DMS153 treated with DMSO at 0.1 percent for 48 hours (cell line): ENCODE results near the gene TTC12.
"Not testable (repeated sequence)": the region's sequence is repeated elsewhere in the genome, so short reads cannot be mapped to it uniquely, and the experiment has no call there.

Source experiments
- DNase-seq: peaks from one replicate; lab custom pipeline; 2025; ENCODE audit not compliant: unreplicated experiment; lab: John Stamatoyannopoulos, UW

The TTC12 gene

DNA sequence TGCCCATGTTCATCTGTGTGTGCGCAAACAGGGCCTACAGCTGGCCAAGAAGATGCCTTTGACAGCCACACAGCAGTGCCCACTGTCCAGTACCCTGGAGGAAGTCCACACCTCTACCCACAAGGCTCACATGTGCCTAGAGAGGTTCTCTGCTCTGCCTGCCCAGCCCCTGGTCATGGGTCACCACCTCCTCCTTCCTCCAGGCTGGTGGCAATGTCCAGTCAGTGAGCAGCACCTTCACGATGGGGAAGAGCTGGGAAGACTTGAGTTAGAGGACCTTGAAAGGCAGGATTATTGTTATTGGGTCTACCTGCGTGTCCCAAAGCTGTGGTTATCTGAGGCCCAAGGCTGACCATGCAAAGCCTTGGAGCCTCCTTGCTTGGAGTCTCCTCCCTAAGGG, 28.4 kb upstream of the TTC12 start:
- no peak for DNase-seq

GRCh38 chr11:113286509-113287497, 27.6 kb upstream of the TTC12 start:
- DNase-seq = no peak

DNA sequence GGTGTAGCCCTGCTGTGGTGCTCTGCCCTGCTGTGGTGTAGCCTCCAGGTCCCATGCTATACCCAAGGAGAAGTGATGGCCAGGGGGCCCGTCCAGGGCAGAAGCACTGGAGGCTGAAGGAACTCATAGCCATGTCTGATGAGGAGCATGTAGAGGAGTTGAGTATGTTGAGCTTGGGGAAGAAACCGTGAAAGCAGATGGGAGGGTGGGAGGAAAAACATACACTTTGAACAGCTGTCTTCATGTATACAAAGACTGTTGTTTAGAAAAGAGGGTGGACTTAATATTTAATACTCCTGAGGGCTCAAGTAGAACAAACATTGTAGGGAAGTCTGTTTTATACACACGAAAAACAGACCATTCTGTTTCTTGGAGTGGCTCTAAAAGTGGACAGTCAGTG, 26.6 kb upstream of the TTC12 start:
- no peak for DNase-seq

DNA sequence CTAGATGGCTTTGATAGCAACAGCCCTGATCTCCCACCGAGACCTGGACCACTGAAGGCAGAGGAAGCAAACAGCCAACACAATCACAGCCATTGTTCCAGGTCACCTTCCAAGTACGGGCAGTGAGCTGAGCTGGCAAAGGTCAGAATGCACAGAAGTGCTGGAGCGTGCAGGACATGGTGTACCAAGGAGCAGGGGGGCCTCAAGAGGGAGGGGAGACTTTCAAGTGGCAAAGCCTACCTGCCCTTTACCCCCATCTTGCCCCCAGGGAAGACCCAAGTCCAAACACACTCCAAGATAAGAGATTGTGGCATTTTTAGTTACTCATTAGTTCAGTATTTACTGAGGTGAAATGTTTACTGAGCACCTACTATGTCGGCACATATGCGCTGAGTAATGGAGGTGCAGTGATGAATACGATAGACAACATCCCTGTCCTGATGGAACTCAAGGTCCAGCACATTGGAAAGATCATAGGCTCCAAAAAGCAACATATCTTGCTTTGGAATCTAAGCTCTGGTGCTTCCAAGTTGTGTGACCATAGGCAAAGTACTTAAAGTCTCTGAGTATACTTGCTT, 26.0 kb upstream of the TTC12 start:
- DNase-seq = no peak

- peak; percentile 31 for DNase-seq
Measured at GRCh38 chr11:113289431-113290187, 24.8 kb upstream of the TTC12 start.

DNA sequence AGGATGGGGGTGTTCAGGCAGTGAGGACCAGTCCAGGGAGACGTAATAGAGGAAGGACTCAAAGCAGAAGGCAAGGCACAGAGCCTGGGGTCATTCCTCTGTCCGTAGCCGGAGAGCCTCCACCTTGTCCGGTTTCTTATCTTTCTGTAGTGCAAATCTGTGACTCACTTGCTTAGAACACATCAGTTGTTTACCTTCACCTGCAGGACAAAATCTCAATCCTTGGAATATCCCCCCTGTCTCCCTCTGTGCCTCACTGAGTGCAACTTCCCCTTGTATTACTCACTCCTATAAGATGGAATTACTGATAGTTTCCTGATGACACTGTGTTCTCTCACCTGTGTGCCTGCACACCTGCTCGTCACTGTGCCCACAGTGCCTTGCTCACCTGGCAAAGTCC, 20.4 kb upstream of the TTC12 start:
- no peak for DNase-seq

DNA sequence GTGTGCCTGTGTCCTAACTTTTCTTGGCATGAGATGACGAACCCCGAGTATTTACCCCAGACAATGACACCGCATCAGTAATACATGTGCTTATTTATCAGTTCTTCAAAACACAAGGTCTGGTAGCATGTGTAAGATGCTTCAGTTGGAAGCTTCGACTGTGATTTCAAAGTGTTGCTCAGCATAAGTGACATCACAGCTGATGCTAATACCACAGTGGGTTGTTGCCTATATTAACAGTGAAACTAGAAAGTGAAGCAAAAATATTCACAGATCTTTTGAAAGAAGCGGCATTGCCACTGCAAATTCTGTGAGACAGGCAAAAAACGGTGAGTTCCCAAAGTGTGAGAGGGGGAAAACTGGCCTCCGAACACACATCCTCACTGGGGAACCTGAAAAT, 18.4 kb upstream of the TTC12 start:
- no peak for DNase-seq

DNA sequence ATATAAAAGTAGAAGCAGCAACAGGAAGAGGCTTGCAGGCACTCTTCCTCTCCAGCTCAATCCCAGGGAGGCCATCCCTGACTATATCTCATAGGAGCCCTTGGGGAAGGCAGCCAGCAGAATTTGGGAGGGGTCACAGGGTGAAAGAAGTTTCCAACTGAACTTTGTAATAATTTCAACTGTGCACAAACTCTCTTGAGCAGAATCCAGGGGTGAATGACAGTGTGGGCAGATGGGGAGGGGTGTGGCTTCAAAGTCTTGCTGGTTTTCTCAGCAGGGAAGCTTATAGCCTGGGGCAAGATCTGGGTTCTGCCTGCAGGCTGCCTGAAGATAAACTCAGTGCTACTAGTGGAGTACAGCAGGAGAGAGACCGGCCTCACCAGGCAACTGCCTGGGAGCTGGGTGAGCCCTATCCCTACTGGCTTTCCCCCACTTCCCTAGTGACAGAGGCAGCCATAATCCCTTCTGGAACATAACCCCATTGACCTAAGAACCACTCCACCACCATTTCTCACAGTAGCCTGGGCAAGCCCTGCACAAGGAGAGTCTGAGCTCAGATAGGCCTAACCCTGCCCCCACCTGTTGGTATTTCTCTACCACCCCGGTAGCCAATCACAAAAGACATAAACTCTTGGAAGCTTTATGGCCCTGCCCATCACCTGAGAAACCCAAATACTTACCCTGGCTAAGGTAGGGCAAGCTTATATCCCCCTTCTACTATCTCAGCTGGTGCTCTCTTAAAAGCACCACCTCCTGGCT, 17.8 kb upstream of the TTC12 start:
- no peak for DNase-seq

GRCh38 chr11:113298496-113298895, 15.9 kb upstream of the TTC12 start:
- not testable (repeated sequence) for DNase-seq

DNA sequence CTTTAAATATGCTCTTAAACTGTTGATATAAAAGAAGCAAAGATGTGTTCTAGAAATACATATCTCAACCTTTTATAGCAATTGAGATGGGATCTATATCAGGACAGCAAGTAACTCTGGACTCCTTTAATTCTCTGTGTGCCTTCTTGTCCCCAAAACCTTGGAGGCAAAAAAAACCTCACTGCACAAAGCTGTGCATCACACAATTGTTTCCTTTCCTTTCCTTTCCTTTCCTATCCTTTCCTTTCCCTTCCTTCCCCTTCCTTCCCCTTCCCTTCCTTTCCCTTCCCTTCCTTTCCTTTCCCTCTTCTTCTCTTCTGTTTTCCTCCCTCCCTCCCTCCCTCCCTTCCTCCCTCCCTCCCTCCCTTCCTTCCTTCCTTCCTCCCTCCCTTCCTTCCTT, 9.5 kb upstream of the TTC12 start:
- no peak for DNase-seq

DNA sequence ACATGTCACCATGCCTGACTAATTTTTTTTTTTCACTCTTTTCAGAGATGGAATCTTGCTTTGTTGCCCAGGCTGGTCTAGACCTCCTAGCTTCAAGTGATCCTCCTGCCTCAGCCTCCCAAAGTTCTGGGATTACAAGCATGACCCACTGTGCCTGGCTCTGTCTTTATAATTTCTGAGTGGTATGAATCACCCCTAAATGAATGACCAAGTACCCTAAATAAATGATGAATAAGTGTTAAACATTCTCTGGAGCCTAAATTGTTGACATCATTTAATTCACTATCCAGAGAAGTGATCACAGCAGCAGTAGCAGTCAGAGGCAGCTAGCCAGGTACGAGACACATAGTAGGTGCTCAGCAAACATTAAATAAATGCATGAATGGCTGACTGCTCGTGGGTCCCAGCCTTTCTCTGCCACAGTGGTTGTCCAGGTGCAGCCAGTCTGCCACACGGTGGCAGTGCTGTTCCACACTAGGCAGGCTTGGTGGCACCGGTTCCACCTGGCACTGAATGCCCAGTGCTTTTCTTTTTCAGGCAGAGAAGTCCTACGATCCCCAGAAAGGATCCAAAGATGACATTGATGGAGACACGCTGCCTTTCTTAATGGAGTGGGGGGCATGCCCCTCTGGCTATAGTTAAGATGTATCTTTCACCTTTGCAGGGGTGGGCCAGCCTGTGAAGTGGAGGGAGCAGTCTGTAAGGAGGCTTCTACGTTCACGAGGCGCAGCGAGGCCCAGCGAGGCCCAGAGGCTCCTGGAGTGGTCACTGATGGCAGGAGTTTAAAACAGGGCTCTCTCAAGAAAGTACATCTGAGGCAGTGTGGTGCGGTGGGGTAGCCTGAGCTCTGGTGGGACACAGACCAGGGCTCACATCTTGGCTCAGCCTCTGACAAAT, 8.7 kb upstream of the TTC12 start:
- DNase-seq = peak; percentile 40

DNA sequence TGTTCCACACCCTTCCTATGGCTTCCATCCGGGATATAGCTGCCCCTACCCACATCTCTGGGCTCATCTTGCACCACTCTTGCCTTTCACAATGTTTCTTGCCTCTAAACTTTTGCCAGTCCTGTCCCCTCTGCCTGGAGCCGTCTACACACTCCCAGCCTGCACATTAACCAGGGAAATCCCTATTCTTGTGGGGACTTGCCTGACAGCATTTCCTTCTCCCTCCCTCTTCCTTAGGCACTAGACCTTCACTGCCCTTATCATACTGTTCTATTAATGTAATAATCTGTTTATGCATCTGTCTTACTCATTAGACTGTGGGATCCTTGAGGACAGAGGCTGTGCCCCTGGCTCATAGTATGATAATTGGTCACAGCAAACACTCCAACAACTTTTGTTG, 5.8 kb upstream of the TTC12 start:
- no peak for DNase-seq

- DNase-seq = no peak
Measured at GRCh38 chr11:113311536-113311935, 2.8 kb upstream of the TTC12 start.

- no peak for DNase-seq
Measured at GRCh38 chr11:113313601-113314000, 782 bp upstream of the TTC12 start.

- DNase-seq = no peak
Measured at GRCh38 chr11:113314065-113314388, 356 bp upstream of the TTC12 start.

DNA sequence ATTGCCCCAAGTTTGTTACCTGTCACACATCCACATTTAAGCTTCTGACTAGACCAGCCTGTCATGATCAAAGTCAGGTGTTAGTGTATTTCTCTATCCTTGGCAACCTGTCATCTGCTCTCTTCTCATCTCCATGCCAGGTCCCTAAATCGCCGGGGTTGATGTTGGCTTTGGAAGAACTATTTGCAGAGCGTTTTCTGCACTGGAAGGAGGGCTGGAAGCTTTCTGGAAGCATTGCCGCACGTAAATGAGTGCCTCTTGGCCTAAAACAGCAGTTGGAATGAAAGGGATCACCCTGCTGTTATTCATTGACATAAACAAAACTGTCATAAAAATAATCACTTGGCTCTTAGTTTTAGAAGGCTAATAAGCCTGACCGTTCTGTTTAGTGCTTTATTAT, 1.4 kb downstream of the TTC12 start:
- DNase-seq = no peak

GRCh38 chr11:113316256-113316655, 1.9 kb downstream of the TTC12 start:
- DNase-seq = no peak

GRCh38 chr11:113317339-113317738, 3.0 kb downstream of the TTC12 start:
- peak; percentile 57 for DNase-seq

DNA sequence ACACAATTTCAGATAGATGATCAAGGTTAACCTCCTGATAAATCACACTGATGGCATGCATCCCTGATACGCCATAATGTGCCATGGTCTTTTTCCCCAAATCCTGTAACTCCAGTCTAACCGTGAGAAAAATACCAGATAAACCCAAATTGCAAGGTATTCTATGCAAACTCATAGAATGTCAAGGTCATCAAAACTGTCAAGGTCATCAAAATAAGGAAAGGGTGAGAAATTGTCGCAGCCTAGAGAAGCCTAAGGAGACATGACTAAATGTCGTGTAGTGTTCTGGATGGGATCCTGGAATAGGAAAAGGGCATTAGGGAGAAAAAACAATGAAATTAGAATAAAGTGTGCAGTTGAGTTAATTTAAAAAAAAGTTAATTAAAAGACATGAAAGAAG, 4.7 kb downstream of the TTC12 start:
- DNase-seq = no peak

DNA sequence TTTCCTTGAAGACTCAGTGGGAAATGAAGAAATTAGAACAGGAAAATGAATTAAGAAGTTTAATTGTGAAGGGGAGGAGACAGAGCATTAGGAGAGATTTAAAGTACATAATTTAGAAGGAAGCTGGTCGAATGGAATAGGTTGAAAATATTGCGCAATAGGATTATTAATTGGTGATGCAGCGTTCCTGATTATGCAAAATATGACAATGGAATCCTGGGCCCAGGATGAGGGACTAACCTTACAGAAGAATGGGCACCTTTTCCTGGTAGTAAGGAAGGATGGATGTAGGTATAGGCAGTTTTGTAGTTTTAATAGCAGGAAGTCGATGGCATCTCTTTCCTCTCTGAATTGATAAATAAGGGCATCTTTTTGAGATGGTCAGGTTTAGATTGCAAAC, 7.8 kb downstream of the TTC12 start:
- no peak for DNase-seq
